Vagina (tissue), 2 donors: ENCODE data around the gene GABRG1.

Experiments used
- POLR2A ChIP-seq, 2 donors: fragments of 450-650 bp; IDR thresholded peaks; one replicate each; pipeline ENCODE4 v1.6.1; 2017; ENCODE audit warnings: antibody characterized with exemption in 2 of 2, mild to moderate bottlenecking in 2 of 2, moderate library complexity in 2 of 2
- POLR2AphosphoS5 ChIP-seq, 2 donors: sonication (generic); formaldehyde crosslinking; IDR thresholded peaks; one replicate each; pipeline ENCODE4 v1.9.0; 2017; ENCODE audit warnings: antibody characterized with exemption in 2 of 2, mild to moderate bottlenecking in 2 of 2, low read depth in 1 of 2; ENCODE audit not compliant: insufficient read depth in 1 of 2
- TF ChIP-seq, protein P1 (sequence below), 3 experiments: fragments of 450-650 bp in 2 of 3; fragments of 200-600 bp in 1 of 3; sonication (generic) in 1 of 3; IDR thresholded peaks; one replicate each; pipeline ENCODE4 v1.5.1; 2017 to 2019; ENCODE audit warnings: antibody characterized with exemption in 3 of 3, mild to moderate bottlenecking in 2 of 3, moderate library complexity in 2 of 3

DNA sequence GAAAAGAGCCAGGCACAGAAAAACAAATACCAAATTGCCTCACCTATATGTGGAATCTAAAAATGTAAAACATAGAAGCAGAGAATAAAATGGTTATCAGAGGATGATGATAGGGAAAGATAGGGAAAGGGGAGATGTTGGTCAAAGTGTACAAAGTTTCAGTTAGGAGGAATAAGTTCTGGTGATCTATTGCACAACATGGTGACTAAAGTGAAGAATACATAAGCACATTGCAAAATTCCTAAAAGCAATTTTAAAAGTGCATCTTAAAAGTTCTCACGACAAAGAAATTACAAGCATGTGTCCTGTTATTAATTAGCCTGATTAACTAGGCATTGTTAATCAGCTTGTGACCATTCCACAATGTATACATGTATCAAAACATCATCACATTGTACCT is 136.0 kb downstream of the GABRG1 start:
- TF ChIP-seq, protein P1, sequence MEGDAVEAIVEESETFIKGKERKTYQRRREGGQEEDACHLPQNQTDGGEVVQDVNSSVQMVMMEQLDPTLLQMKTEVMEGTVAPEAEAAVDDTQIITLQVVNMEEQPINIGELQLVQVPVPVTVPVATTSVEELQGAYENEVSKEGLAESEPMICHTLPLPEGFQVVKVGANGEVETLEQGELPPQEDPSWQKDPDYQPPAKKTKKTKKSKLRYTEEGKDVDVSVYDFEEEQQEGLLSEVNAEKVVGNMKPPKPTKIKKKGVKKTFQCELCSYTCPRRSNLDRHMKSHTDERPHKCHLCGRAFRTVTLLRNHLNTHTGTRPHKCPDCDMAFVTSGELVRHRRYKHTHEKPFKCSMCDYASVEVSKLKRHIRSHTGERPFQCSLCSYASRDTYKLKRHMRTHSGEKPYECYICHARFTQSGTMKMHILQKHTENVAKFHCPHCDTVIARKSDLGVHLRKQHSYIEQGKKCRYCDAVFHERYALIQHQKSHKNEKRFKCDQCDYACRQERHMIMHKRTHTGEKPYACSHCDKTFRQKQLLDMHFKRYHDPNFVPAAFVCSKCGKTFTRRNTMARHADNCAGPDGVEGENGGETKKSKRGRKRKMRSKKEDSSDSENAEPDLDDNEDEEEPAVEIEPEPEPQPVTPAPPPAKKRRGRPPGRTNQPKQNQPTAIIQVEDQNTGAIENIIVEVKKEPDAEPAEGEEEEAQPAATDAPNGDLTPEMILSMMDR (IDR thresholded peaks at IDR 0.05), result no peak
- no peak for TF ChIP-seq POLR2A (IDR thresholded peaks at IDR 0.05)
- TF ChIP-seq POLR2AphosphoS5 (IDR thresholded peaks at IDR 0.05; ENCODE audit: insufficient read depth in 1 of 2, low read depth in 1 of 2), result no peak
